ELF-1 (cell line): ENCODE results near the gene UPK3A.
"Not testable (repeated sequence)": the region's sequence is repeated elsewhere in the genome, so short reads cannot be mapped to it uniquely, and the experiment has no call there.

ENCODE experiments used
- DNase-seq: peaks from one replicate; pipeline ENCODE4 v3.0.0-alpha.2; 2016; ENCODE audit warnings: low read depth, low spot score

UPK3A gene

GRCh38 chr22:45309422-45310227 lies 24.9 kb downstream of the UPK3A start, which contains the start of gene FAM118A:
Gene FAM118A (plus strand): TSS chr22:45309934. CDS start chr22:45322380, 12,446 bp downstream.
- peak; percentile 95 for DNase-seq

DNA sequence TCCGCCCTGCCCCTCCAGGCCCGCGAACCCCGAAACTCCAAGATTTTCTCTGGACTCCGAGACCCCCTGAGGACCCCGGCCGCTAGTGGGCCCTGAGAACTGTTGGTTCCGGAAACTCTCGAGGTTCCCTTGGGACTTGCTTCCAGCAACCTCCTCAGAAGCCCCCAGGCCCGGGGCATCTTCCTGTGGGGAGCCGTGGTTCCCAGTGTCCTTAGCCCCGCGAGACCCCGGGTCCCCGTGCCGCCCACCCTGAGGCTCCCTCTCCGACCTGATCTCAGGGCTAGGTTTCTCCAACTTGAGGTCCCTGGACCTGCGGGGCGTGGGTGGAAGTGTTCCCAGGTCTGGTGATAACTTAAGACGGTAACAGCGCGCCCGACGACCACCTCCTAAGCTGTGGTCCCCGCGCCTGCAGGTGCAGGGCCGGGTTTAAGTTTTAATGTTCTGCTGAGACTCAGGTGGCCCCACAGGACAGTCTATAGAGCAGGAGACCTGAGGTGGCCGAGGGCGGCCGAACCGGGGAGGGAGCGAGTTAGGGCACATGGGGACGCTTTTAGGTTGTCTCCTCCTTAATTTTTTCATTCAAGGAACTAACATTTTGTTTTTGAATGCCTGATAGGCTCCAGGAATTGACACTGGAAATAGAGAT lies 25.7 kb downstream of the UPK3A start:
- DNase-seq = no peak

GRCh38 chr22:45310977-45311531 lies 26.3 kb downstream of the UPK3A start:
- DNase-seq = no peak

GRCh38 chr22:45312415-45312814 lies 27.7 kb downstream of the UPK3A start:
- no peak for DNase-seq

GRCh38 chr22:45312856-45313255 lies 28.1 kb downstream of the UPK3A start:
- peak; percentile 73 for DNase-seq

GRCh38 chr22:45314054-45314721 lies 29.4 kb downstream of the UPK3A start:
- DNase-seq = peak; percentile 50

- DNase-seq = no peak
Observed at GRCh38 chr22:45314786-45315185, 30.0 kb downstream of the UPK3A start.

DNA sequence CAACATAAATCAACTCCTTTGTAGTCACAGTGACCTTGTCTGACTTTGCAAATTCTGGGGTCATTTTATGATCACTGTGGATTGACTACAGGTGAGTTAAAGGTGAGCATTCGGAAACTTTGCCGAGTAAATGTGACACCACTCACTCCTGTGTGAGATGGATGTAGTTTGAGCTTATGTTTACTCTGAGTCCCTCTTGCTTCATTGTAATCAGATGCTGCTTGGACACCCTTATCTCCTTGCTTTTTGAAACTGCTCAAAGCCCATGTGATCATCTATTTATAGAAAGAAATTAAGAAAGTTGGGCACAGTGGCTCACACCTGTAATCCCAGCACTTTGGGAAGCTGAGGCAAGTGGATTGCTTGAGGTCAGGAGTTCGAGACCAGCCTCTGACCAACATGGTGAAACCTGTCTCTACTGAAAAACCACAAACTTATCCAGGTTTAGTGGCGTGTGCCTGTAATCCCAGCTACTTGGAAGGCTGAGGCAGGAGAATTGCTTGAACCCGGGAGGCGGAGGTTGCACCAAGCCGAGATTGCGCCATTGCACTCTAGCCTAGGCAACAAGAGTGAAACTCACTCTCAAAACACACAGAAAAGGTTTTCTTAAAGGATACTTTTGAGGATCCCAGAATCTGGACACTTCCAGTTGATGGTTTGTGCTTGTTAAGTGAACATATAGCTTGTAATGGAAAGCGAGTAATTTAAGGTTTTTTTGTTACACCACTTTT lies 32.2 kb downstream of the UPK3A start:
- no peak for DNase-seq

DNA sequence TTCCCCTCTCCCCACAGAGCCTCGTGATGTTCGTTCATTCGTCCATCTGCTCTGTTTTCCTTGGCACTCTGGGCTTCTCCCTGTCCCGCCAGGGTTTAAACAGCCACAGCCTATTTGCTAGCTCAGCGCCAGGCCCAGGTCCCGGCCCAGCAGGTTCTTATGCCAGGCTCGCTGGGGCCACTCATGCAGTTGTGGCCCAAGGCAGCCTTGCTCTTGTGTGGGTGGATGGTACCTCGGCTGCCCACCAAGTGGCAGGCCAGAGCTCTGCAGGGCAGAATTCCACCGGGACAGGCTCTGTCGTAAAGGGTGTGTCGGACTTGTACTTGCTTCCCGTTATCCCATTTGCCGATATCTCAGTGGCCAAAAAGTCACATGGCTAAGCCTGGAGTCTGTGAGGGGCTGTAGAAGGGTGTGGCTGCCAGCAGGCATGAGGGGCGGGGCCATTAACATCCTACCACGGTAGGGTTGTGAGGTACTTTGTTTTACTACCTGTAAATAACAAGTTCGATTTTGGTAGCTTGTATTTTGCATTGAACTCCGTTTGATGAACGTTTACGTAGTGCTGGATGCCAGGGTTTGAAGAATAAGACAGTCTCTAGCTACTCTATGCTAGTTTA lies 32.9 kb downstream of the UPK3A start:
- DNase-seq = peak; percentile 70

- DNase-seq = peak; percentile 48
Observed at GRCh38 chr22:45318168-45318557, 33.4 kb downstream of the UPK3A start.

DNA sequence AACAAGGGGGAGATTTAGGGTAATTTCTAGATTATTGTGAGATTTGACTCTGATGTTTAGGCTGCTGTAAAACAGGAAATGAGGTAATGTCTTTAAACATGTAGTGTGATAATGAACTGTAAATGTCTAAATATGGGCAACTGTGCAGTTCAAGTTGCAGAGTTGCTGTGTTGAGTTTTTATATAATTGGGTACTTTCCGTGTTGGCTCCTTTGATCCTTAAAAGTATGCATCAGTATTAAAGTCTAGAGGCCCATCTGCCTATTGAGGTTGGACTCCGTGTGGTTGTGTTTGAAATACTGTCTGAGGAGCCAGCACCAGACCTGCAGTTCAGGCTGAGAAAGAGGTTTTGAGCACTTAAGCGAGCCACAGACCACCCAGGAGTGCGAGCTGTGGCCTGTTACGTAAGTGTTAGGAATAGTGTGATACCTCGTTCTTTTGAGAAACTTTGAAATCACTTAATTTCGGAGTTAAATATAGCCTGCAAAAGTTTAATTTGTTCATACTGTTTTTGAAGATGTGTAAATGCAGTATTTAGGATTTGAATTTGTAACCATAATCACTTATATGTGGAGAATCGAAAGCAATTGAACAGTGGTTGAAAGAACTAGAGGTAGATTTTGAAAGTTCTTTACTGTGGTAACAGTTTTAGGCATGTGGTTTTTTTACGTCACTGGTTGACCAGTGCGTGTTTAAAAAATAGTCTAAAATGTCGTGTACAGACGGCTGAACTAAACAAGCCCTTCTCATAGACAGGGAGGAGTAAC lies 34.0 kb downstream of the UPK3A start:
- no peak for DNase-seq

DNA sequence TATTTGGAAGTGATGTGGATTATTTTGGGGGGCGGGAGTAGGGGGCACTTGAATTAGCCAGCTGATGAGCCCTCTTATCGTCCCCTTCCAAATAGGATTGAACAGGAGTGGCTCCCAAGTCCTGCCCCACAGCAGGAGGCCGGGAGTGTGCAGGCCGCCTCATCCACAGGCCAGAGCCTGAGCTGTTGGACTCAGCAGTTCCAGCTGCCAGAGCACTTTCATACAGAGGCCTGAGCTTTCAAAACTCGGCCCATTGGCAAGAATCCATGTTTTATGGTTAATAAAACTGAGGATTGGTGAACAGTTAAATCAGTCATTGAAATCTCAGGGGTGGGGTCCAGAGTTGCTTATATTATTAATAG lies 34.6 kb downstream of the UPK3A start:
- no peak for DNase-seq

DNA sequence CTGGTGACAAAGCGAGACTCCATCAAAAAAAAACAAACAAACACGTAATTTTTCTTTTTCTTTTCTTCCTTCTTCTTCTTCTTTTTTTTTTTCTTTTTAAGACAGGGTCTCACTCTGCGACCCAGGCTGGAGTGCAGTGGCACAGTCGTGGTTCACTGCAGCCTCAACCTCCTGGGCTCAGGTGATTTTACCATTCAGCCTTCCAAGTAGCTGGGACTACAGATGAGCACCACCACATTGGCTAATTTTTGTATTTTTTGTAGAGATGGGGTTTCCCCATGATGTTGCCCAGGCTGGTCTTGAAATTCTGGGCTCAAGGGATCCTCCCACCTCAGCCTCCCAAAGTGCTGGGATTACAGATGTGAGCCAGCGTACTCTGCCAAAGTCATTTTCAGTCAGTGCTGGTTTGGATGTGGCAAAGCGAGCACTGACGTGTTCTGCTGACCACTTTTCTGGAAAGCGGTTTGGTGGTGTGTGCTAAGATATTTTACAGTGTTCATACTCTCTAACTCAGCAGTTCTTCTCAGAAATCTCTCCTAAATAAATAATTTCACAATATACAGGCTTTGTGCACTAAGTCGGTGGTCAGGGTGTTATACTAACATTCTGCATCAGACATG lies 35.7 kb downstream of the UPK3A start:
- no peak for DNase-seq

DNA sequence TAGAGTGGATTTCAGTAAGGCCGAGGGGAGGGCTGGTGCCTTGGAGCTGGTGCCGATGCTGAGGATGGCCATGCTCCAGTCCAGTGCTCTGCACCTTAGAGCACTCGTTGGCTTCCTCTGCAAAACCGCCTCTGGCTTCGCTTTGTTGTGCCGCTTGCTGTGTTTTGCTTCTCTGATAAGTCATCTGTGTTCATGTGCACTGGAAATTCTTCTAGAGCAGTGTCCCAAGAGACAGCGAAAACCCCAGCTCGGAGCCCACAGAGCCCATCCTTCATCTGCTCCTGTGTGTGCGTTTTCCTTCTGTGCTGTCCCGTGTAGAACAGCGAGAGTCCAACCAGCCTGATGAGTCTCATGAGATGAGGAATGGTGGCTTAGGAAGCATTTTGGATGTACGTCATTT lies 37.1 kb downstream of the UPK3A start:
- no peak for DNase-seq

DNA sequence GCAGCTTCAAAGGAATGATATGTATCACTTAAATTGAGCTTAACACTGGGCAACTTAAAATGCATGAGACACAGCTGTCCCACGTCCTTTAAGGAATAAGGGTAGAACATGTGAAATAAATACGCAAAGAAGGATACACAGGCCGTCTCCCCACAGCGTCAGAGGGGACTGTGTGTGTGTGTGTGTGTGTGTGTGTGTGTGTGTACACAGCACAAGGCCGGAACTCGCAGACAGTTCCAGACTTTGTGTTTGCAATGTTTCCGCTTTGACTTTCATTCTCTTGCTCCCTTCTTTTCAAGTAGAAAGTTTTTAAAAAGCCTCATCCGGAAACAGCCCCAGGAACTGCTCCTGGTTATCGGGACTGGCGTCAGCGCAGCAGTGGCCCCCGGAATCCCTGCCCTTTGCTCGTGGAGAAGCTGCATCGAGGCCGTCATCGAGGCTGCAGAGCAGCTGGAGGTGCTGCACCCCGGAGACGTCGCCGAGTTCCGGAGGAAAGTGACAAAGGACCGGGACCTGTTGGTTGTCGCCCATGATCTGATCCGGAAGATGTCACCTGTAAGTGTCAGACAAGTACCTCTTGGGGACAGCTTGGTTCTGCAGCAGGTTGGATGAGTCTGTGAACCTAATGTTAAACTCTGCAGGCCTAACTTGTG lies 38.2 kb downstream of the UPK3A start:
- no peak for DNase-seq

DNA sequence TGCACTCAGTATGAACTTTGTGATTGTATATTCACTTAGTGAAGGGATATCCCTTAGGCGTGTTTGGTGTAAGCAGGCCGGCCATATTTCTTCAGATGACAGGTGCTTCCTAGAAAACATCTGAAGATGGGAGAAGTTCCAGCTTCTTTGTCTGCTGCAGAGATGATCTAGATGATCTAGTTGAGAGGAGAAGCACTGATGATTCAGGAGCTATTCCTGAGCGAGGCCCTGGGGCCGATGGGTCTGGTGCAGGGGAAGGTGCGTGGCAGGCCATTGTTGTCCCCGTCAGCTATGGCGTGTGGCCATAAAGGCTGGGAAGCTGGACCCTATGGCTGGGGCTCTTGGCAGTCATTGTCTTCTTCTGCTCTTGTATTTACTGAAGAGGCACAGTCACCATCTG lies 38.9 kb downstream of the UPK3A start:
- no peak for DNase-seq

DNA sequence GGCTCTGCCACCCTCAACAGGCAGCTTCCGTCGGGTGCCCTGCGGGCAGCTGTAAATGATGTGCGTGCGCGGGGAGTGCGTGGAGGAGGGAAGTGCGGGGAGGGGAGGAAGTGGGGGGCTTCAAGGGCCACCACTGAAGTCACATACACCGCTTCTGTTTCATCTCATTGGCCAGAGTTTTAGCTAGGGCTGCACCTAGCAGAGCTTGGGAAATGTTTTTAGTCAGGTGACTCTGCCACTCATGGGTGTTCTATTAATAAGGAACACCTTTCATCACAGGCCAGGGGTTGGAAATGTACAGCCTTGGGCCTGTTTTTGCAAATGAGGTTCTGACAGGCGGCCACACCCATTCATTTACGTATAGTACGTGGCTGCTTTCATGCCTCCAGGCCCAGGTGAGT lies 39.6 kb downstream of the UPK3A start:
- no peak for DNase-seq

DNA sequence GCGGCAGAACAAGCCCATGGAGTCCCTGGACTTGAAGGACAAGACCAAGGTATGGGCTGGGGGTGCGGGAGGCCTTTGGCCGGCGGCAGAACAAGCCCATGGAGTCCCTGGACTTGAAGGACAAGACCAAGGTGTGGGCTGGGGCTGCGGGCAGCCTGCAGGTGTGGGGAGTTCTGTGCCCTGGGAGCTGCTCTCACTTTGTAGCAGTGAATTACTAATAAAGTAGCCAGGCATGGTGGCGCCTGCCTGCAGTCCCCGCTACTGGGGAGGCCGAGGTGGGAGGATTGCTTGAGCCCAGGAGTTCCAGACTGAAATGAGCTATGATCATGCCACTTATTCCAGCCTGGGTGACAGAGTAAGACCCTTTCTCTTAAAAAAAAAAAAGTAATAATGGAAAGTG lies 43.5 kb downstream of the UPK3A start:
- DNase-seq = not testable (repeated sequence)

DNA sequence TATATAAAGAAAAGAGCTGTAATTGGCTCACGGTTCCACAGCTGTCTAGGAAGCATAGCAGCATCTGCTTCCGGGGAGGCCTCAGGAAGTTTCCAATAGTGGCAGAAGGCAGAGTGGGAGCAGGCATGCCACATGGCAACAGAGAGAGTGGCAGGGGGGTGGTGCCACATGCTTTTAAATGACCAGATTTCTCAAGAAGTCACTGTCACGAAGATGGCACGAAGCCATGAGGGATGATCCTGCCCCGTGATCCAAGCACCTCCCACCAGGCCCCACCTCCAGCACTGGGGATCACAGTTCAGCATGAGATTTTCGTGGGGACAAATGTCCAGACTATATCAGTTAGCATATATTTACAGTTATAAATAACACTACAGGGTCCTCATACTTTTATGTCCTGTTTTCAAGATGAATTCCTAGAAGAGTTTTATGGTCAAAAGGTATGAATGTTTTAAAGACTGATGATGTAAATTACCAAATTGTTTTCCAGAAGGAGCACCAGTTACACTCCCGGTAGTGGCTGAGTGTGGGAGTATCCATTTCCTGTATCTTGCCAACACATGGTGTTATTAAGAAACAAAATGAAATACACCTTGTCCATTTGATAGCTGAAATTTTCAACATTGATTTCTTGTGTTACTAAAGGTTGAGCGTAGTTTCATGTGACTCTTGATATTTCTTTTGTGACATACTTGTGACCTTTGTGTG lies 44.2 kb downstream of the UPK3A start:
- no peak for DNase-seq
